OCI-LY3 (cell line): ENCODE results near the gene RNF208.

ENCODE experiments used
- CTCF ChIP-seq: fragments of 200-600, 300-600 bp; sonication (generic); IDR thresholded peaks from 2 replicates; pipeline ENCODE4 v1.5.1; 2014; ENCODE audit warnings: antibody characterized with exemption, low read length, low read depth
- EZH2phosphoT487 ChIP-seq: fragments of 200-600 bp; shearing (Covaris generic); IDR thresholded peaks from 2 replicates; pipeline ENCODE4 v1.6.1; 2018; ENCODE audit warnings: antibody characterized with exemption, mixed run types, low read depth

- TF ChIP-seq CTCF (no peak), EZH2phosphoT487 (no peak)
These were observed 49.1 kb upstream of the RNF208 start for GRCh38 chr9:137270929-137271695.
